Stimulated activated CD8-positive, alpha-beta memory T cell treated with anti-CD3 and anti-CD28 coated beads, Interleukin-4, amount 100 ng/mL, for 48 hours (primary cell): ENCODE measurements around the gene ARSK.

Source experiments
- DNase-seq: peaks from one replicate; pipeline ENCODE4 v3.0.0-alpha.2; 2020

Gene ARSK, protein sequence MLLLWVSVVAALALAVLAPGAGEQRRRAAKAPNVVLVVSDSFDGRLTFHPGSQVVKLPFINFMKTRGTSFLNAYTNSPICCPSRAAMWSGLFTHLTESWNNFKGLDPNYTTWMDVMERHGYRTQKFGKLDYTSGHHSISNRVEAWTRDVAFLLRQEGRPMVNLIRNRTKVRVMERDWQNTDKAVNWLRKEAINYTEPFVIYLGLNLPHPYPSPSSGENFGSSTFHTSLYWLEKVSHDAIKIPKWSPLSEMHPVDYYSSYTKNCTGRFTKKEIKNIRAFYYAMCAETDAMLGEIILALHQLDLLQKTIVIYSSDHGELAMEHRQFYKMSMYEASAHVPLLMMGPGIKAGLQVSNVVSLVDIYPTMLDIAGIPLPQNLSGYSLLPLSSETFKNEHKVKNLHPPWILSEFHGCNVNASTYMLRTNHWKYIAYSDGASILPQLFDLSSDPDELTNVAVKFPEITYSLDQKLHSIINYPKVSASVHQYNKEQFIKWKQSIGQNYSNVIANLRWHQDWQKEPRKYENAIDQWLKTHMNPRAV

DNA sequence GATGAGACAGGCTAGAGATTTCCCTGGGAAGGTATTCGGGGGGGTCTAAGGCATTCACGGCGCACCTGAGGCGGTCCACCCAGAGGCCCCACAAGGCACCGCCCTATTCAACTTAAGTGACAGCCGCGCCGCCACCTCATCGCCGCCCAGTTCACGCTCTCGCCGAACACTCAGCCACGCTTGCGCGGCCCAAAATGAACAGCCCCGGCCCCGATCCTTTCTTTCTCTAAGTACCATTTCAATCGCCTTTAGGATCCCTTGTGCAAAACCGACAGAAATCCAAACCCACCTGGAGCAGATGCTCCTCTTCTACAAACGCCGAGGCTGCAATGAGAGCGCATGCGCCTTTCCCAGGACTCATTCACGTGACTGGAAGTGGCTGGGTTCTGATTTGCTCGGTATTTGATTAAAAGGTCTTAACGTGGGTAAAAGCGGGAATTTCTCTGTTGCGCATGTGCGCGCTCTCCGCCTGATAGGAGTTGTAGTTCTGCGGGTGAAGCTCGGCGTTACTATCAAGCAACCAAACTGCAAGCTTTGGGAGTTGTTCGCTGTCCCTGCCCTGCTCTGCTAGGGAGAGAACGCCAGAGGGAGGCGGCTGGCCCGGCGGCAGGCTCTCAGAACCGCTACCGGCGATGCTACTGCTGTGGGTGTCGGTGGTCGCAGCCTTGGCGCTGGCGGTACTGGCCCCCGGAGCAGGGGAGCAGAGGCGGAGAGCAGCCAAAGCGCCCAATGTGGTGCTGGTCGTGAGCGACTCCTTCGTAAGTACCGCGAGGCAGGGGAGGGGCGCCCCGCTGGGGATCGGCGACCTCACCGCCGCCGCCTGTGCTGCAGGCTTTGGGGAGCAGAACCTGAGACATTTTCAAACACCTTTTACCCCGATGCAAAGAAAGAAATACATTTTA lies at the start of gene ARSK, which contains the start of gene SKIC3:
Gene ARSK, plus strand, starts transcription at position 455 of the 902 bp plus-strand sequence. Its CDS starts 178 bp downstream, at position 633.
Gene SKIC3, minus strand, starts transcription at position 331 of the 902 bp plus-strand sequence. CDS start 7,827 bp downstream, outside the sequence.
- peak; percentile 89 for DNase-seq

DNA sequence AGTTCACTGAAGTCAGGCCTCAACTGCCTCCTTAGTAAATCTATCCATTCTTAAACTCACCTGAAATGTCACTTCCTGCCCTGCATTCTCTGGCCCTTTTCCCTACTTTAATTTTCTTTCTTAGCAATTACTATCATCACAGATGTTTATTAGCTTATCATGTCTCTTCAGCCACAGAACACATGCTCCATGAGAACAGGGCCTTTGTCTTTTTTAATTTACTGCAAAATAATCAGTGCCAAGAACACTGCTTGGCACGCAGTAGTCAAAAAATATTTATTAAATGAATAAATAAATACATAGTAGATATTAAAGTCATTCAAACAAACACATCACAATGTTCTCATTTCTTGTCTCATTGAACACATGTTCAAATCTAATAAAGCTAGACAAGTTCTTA lies 46.4 kb upstream of the ARSK start:
- no peak for DNase-seq

DNA sequence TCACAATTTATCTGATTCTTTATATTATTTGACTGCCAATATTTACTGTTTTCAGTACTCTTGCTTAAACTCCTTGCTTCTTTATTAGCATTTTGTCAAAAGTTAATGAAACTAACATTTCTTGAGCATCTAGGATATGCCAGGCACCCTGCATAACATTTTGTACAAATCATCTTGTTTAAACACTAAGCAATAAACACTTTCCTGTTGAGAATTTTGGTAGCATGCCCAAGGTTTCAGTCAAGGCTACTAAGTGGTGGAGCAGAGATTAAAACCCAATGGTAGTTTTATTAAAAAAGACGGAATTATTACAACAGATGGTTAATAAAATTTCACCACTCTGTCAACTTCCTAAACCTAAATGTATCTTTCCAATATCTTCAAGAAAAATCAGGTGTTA lies 43.3 kb upstream of the ARSK start:
- no peak for DNase-seq

DNA sequence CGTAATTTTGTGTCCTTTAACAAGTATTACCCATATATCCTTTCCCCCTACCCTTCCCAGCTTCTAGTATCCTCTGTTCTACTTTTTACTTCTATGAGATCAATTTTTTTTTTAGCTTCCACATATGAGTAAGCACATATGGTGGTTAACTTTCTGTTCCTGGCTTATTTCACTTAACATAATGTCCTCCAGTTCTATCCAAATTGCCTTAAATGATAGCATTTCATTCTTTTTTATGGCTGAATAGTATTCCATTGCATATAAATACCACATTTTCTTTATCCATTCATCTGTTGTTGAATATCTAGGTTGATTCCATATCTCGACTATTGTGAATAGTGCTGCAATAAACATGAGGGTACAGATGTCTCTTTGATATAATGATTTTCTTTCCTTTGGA lies 36.5 kb upstream of the ARSK start:
- DNase-seq: no peak

DNA sequence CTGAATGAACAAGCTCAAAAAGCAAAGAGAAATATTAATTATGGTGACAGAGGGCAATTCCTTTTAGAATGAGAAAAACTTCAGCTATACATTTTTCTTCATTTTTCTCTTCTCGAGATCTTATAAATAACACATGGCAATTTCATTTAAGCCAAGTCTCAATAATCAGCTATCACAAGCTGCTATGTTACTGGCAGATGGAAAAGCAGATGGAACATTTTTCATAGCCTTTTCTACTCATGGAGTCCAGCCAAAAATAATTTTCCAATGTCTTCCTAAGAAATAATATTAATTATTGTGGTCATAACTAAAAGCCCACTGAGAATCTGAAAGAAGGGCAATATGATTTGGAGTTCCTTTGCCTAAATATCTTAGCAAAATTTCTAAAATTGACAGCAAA lies 35.8 kb upstream of the ARSK start:
- no peak for DNase-seq

DNA sequence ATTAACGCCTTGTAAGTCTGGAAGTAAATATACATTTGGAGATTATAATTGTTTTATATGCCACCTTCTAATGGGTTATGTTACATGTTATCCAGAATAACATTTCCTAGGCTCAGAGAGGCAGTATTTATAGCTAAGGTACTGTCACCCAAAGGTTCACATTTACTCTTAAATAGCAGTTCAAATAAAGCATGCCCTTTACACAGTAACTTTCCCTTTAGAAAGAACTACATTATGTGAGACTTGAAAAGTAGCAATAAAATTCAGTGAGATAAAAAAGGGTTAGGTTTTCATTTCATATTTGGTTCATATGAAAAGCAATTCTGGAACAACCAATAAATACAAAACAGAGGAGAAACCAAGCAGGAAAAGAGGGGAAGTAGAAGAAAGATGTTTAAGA lies 35.2 kb upstream of the ARSK start:
- no peak for DNase-seq

DNA sequence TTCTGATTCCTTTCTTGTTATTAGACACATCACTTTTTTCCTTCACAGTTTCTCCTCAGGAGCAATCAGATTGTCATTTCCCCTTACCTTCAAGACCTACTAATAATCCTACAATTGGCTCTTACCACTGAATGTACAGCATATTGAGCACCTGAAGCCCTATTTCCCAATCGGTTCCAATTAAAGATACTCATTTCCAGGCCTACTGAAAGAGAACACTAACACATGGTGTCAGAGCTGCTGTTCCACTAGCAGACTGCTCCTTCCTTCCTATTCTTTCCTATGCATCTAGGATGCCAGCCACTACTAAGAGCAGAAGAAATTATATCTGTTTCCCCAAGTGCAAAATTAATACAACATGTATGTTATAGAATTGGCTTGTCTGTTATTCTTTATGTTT lies 34.7 kb upstream of the ARSK start:
- DNase-seq: no peak

DNA sequence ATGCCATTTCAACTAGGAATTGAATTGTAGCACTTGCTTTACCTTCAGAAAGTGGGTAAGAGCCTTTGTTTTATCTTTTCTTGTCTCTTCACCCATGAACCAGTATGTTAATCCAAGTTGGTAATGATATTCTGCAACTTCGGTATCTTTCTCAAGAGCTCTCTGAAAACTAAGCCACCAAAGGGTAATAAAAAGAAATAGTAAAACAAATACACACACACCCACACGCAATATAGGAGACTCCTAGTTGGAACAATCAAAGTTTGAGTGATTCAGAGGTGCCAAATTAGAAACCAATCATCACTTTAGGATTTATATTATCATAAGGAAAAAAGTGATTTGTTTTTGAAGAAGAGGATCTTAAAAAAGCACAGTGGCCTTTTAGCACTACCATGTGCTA lies 30.5 kb upstream of the ARSK start:
- no peak for DNase-seq

DNA sequence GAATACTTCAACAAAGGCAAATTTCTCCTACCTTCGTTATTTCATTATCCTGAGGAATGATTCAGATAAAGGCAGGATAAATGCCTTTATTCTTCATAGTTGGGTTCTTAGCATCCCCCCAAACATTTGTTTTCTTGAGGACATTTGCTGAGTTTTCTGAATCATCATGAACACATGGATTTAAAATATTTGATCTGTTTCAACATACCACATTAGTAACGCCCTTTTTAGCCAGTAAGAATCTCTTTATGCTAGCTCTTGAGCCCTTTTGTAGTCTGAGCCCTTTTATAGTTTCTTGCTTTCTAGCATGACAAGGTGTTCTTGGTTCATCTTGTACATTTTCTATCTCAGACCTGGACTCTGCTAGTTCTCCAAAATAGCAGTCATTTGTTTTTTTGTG lies 28.0 kb upstream of the ARSK start:
- DNase-seq: no peak

DNA sequence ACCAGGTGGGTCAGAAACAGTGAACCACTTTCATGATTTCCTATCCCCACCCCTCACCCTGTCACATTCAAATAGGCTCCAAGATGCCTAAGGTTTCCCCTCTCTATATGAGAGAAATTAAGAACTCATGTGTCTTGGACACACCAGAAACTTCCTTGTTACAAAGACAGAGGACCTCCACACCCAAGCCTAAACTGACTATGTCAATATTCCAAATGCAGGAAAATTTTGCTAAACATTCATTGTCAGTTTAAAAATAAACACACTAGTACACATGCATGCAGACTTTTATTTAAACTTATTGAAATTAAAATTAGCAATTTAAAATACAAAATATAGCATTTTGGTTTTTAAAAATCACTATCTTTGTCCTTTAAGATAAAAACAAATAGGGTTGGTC lies 26.3 kb upstream of the ARSK start:
- no peak for DNase-seq

DNA sequence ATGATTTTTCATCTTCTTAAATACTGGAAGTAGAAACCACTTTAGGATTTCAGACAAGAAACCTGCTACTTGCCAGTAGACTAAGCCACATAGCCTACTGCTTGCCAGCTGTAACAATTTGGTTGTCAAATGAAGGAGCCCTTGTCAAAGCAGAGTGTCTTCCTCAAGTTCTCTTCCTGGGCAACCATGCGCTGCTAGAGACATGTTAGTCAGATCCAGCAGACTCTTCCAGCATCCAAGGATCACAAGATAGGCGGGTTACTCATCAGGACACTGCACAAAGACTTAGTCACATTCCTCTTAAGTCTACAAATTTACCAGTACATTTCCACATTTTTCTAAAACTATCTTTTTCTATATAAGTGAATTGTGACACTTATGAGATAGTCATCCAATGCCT lies 24.5 kb upstream of the ARSK start:
- DNase-seq: no peak

DNA sequence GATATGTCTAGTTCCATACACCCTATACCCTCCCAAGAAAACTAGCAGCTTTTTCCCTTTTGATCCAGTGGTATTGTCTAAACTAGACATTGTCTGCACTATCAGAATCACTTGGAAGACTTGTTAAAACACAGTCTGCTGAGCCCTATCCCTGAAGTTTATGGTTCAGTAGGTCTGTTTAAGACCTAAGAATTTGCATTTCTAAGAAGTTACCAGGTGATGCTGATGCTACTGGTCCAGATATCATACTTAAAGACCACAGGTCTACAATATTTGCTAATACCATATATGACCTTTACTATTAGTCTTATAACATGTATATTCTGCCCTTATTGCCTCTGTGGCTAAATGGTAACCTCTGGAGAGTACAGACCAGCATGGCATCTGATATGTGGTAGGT lies 23.4 kb upstream of the ARSK start:
- no peak for DNase-seq

DNA sequence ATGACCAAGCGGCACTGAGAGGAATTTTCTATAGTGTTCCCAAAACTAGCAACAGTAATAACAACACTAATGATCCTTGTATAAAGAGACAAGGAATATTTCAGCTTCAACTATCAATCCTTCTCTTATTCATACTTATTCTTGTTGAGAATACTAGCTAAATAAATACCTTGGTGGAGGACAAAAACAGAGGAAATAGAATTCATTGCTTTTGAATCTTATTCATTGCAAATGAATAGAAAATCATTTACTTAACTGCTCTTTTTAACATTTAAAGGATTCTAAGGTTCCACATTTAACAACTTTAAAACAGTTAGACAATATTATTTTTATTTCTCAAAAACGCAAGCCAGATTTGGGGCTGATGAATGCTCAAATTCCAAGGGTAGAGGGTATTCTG lies 22.5 kb upstream of the ARSK start:
- DNase-seq: no peak

DNA sequence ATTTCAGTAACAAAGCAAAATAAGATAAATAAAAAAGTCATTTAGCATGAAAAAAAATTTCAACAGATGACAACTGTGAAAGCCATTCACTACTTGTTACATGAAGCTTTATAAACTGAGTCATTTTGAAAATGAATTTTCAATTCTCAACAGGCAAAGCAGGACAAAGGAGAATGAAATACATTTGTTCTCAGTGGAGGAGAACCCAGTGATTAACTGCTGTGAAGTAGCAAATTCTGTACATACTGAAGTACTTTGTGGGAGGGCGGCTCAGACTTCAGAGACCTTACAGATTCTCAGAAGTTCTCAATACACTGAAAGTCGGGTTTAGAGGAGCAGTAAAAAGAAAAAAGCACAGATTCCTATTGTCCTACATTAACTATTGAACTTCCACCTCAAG lies 21.8 kb upstream of the ARSK start:
- DNase-seq: no peak

DNA sequence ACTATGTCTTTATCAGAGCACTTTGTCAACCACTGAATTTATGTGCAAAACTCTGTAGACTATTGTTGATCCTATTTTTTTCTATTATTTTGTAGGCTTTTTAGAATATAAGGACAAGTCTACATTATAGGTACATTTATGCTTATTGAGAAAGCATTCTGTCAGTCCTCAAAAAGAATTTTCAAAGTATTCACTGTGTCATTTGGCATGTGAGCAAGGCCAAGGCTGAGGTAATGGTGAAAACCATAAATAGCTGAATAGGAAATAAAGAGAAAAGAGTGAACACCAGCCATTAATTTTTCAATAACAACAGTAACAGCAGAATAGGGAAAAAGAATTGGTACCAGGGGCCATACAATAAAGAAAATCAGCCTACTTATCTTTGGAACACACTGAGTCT lies 21.1 kb upstream of the ARSK start:
- no peak for DNase-seq

DNA sequence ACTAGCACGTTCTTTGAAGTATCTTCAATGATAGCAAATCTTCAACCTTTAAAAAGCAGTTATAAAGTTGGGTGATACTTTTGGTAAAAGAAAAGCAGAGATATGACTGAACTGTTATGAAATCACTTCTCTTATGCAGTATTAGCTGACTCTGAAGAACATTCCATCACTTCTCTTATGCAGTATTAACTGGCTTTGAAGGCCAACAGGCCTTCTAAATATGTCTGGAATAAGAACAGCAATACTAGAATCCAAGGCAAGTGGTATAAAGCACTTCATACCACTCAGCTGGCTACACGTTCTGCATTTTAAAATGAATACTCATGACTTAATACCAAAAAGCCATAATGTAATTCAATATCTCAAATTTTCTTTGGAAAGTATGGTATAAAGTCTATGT lies 17.4 kb upstream of the ARSK start:
- DNase-seq: no peak

DNA sequence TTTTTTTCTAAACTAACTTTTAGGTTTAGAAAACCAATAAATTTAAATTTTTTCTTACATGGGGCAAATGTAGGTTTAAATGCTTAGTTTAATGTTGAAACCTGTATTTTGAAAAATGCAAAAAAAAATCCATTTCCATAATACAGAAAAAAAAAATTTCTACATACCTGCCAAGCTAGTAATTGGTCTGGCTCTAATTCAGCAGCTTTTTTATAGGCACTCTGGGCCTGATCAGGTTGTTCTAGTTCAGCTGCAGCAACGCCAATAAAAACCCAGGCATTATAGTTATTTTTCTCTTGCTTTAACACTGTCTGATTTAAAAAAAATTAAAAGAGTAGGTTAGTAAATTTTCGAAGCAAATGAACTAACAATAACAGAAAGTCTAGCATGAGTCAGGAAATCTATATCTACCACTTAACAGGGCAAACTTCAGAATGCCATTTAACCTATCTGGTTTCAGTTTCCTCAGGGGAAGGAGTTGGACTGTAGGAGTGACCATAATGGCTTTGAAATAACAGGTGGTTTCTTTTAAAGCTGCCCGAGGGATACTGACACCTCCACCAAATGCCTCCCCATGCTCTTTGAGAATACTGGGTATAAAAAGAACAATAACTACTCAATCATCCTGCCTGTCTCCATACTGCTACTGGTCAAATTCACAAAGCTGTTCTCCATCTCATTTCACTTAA lies 11.7 kb upstream of the ARSK start:
- DNase-seq: no peak

DNA sequence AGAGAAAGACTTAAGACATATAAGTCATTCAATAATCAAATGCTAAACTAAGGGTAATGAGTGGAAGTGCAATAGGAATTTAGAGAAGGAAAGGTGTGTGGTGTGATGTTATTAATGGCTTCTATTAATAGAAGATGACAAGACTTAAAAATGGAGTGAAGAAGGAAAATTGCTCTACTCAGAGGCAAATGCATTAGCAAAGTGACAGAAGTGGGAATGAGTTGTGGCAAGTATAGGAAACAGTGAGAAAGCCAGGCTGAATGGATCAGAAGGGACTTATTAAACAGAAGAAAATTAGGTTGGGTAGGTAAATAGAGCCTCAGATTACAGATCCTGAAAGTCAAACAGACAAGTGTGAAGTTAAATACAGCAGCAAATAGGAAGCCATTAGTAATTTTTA lies 5.9 kb upstream of the ARSK start:
- DNase-seq: no peak

DNA sequence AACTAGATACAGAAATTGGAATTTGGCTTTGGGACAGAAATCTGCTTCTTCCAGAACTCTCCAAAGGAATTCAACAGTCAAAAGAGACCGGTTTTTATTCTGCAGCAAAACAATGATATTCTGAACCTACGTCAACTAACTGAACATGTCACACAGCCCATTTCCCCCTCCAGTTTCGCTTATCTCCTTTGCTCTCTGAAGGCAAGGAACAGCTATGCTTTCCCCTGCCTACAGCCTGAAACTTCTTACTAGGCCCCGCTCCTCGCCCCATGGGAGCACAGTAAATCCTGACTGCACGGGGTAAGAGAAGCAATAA lies 612 bp upstream of the ARSK start:
- no peak for DNase-seq

DNA sequence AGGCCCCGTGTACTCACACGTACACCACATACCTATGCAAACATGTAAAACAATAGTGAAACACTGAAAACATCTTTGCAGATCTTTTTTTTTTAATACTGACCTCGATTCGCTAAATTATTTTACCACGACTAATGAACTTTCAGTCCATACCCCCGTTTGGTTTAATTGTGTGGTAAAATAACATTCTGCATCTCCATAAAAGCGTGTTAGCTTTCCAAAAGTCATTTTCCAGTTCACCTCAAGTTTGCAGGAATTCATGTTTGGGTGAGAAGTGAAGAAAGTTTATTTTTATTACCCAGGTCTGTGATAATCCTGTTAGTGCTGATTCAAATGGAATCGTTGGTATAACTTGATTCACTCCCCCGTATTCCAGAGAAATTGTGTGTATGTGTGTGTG lies 652 bp downstream of the ARSK start:
- no peak for DNase-seq

DNA sequence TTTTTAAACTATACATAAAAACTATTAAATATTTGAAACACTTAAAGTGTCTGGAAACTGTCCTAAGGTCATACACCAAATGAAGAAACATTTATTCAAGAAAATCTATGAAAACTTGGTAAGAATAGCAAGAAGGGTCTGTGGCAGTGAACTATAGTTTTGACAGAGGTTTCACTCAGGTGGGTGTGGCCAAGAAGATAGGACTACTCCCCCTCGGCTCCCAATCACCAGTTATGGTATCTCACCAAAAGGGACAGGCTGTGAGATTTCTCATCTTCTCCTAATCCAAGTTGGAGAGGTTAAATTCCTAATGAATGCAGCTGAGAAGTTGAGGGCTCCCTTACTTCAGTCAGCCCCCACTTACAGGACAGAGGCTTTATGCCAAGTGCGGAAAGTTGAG lies 2.9 kb downstream of the ARSK start:
- no peak for DNase-seq

DNA sequence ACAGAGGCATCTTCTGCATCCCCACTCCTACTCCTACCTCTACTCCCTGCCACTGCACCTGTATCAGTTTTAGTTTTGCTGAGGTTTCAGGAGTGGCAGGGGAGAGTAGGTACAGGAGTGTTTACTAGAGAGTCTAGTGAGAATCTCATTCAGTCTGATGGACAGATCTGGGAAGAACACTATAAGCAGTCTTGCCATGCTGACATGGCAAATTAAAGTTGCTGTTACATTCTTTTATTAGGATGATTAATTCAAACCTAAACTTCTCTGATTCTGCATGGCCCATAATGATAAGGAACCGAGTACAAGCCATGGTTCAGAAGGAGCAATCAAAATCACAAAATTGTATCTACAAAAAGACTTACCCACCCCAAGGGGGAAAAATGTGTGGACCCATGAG lies 7.4 kb downstream of the ARSK start:
- no peak for DNase-seq

DNA sequence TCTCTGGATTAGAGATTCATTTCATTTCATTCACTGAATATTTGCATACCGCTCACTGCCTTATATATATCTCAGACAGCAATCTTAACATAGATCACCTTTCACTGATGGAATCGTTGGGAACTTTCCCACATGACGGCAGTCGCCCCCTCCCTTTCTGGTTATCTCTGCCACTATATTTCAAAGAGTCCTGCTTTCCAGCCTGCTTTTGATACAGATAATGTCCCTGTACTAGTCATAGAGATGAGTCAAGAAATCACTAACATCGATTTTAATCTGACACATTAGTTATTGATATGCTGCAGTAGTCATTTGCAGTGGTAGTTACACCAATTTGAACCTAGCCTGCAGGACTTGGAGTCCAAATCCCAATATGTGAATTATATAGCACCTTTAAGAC lies 8.5 kb downstream of the ARSK start:
- no peak for DNase-seq
